Measurements from ENCODE around the gene SVOP.
"Not testable (repeated sequence)": the region's sequence is repeated elsewhere in the genome, so short reads cannot be mapped to it uniquely, and the experiment has no call there.

The SVOP gene, protein sequence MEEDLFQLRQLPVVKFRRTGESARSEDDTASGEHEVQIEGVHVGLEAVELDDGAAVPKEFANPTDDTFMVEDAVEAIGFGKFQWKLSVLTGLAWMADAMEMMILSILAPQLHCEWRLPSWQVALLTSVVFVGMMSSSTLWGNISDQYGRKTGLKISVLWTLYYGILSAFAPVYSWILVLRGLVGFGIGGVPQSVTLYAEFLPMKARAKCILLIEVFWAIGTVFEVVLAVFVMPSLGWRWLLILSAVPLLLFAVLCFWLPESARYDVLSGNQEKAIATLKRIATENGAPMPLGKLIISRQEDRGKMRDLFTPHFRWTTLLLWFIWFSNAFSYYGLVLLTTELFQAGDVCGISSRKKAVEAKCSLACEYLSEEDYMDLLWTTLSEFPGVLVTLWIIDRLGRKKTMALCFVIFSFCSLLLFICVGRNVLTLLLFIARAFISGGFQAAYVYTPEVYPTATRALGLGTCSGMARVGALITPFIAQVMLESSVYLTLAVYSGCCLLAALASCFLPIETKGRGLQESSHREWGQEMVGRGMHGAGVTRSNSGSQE

GRCh38 chr12:109020796-109021380 is at the start of gene SVOP:
Gene SVOP (minus strand): TSS chr12:109021068. CDS start chr12:109020868, 200 bp downstream.
- DNase-seq = peak; percentile 17

DNA sequence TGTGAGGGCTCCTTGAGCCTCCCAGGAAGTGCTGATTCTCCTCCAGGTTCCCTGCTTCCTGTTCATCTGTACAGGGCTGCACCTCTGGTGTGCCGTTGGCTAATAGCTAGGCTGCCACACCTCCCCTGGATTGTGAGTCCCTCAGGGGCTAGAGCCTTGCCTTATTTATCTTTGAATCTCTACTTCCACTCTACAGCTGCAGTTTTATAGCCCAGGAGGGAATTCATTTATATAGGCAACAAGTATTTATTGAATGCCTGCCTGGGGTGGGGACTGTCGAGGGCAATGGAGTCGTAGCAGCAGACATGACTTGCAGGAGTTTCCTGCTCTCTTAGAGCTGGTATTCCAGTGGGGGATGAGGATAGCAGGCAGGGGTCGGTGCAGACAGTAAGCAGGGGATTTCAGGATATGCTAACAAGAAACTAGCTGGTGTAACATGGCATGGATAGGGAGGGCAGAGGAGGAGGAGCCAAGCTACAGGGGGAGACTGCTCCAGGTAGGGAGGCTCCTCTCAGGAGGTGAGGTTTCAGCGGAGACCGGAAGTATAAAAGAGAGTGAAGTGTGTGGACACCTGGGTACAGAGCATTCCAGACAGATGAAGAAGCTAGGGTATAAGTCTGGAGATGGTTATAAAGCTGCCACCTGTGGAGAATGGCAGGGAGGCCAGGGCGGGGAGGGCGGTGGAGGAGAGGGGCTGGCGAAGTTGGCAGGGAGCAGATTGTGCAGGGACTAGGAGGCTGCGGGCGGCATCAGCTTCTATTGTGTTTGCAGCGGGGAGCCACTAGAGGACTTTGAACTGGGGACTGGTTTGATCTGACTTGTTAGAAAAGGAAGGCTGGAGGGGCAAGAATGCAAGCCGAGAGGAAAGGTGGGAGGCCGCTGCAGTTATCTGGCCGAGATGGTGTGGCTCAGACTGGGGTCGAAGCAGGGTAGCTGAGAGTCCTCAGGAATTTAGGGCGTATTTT is 48.7 kb upstream of the SVOP start:
- DNase-seq = no peak

DNA sequence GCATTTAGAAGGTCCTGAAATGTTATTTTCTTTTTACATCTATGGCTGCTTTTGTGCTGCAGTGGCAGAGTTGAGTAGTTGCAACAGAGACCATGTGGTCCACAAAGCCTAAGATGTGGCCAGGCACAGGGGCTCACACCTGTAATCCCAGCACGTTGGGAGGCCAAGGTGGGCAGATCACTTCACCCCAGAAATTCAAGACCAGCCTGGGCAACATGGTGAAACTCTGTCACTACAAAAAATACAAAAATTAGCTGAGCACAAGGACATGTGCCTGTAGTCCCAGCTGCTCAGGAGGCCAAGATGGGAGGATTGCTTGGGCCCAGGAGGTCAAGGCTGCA is 45.0 kb upstream of the SVOP start:
- DNase-seq = no peak

GRCh38 chr12:109065154-109065852 is 44.4 kb upstream of the SVOP start:
- no peak for DNase-seq

- DNase-seq = no peak
Measured at GRCh38 chr12:109064143-109064542, 43.3 kb upstream of the SVOP start.

DNA sequence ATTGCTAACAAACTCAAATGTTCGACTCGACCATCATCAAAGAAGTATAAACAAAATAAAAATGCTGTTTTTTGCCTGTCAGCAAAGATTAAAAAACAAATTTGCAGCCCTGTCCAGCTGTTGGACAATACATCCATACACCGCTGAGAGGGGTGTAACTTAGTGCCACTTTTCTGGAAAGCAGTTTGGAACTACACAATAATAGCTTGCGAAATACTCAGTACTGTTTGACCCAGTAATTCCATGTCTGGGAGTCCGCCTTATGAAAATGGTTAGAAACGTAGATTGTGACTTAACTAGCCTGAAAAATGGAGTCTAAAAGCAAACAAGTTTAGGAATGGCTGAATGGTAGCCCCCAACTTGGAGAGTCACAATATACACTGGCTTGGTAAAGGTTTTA is 37.9 kb upstream of the SVOP start:
- no peak for DNase-seq

- DNase-seq = no peak
Measured at GRCh38 chr12:109057376-109057775, 36.5 kb upstream of the SVOP start.

DNA sequence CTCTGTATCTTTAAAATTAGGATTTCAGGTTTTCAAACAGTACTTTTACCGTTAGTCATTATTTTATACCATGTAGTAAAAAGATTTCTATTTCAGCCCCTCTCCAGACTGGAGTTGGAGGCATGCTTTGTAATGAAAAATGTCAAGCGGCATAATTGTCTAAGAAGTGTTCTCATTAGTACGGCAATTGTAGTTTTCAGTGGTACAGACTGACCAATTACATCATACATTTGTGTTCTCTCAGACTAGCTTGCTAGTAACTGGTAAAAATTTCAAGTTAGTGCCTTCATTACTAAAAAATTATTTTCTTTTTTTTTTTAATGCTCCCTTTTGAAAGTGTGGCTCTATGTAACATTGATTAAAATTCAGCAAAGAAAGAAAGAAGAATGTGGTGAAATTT is 36.0 kb upstream of the SVOP start:
- no peak for DNase-seq

DNA sequence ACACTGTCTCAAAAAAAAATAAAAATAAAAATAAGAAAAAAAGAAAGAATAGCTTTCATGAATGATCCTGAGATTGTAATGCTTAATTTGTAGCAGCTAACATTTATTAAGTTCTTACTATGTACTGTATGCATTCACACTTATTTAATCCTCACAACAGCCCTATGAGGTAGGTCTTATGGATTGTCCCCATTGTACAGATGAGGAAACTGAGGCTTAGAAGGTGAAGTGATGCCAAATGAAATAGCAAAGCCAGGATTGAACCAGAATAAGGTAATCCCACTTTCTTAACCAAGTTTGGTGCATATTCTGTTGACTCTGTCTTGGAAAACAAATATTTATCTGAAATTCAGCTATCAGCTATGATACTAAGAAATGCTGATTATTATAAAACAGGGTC is 33.7 kb upstream of the SVOP start:
- DNase-seq = no peak

- not testable (repeated sequence) for DNase-seq
Measured at GRCh38 chr12:109054124-109054513, 33.3 kb upstream of the SVOP start.

DNA sequence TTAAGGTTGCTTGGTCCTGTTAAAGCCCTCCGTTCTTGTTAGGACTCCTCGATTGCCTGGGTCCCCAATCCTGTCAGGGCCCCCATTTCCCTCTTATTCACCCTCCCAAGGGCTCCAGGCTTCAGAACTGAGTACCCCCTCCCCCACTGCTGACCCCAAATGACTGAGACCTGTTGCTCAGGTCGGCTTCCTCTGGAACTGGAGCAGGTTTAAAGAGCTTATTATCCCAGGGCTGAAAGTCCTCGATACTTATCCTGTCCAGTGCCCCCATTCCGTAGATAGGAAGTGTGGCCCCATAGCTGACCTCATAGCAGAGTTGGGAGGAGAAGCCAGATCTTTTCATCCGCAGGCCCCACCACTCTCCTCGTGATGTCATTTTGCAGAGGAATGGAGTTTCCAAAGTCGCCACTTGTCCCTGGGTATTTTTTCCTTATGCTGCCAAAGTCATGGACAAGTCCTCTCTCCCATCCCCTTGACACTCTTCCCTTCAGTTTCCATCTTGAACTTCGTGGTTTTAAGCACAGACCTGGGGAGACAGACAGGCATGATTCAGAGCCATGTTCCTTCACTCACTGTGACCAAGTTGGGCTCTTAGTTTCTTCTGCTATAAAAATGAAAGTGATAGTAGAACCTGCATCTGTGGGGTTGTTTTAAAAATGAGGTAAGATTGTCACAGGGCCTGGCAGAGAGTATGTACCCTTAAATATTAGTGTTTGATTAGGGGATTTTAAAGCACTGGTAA is 32.7 kb upstream of the SVOP start:
- DNase-seq = no peak

- peak; percentile 82 for DNase-seq
Measured at GRCh38 chr12:109052414-109053323, 31.8 kb upstream of the SVOP start, which contains the start of gene USP30. Gene USP30 (plus strand): TSS chr12:109052576. CDS start chr12:109052679, 103 bp downstream.

DNA sequence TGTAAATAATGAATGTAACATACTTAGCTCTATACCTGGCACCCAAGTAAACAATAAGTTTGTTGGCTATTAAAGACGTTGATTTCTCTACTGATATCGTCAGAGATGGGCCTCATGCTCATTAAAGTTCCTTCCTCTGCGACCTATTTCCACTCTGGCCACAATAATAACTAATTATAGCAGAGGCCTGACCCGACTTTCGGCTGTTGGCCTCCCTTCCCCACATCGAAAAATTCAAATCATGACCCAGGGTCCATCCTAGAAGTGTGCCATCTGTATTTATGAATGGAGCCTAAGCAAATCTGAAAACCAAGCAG is 31.2 kb upstream of the SVOP start:
- DNase-seq = no peak

- not testable (repeated sequence) for DNase-seq
Measured at GRCh38 chr12:109049794-109050193, 28.9 kb upstream of the SVOP start.

GRCh38 chr12:109048706-109049105 is 27.8 kb upstream of the SVOP start:
- not testable (repeated sequence) for DNase-seq

- DNase-seq = no peak
Measured at GRCh38 chr12:109047081-109047805, 26.4 kb upstream of the SVOP start.

- no peak for DNase-seq
Measured at GRCh38 chr12:109044241-109044640, 23.4 kb upstream of the SVOP start.

DNA sequence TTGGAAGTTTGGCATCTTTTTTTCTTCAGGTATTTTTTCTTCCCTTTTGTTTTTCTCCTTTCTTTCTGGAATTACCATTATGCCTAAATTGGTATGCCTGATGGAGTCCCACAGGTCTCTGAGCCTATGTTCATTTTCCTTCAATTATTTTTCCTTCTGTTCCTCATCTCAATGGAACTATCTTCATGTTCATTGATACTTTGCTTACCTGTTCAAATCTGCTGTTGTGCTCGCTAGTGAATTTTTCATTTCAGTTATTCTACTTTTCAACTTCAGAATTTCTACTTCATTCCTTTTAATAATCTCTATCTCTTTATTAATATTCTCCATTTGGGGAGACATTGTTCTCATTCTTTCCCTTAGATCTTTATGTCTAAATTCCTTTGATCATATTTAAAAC is 16.1 kb upstream of the SVOP start:
- no peak for DNase-seq

DNA sequence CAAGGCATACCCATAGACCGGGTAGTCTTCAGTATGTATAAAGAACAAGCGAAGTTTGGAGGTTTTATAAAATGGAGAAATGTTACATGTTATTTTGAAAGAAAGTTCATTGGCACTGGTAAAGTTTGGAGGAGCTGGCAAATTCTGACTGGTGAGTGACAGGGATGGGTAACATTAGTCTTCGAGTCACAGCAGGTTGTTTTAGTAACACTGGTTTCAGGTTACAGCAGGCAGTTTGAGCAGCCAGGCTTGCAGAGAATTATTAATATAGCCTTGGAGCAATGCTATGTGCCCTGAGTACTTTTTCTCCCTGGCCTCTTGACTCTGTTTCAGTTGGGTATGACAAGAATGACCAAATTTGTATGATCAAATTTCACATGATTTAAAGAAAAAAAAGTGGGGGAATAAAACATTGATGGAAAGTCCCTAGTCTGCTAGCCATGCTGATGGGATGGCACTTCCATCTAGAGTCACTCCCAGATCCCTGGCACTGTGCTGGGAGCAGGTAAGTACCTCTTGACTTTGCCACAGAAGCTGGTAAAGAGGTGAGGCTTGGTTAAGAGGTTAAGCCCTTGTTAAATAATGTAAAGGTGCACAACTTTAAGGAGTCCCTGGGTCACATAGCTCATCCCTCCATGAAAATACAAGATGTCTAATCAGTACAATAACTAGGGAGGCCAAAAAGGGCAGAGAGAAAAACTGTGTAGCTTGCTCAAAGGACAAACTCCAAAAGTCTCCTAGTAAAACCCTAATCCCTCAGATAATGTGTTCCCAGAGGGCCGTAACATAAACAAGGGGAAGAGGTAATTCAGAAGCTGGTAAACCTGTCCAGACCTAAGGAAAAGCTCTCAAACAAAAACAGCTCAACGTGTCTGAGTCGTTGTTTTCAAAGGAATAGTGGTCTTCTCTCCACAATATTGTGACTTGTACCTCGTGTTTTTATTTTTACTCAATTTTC is 12.7 kb upstream of the SVOP start:
- no peak for DNase-seq

Measured in CD4-positive, alpha-beta T cell treated with Interleukin-15 for 1 hour (primary cell).